NCI-H2081 (cell line): ENCODE measurements around the gene MYL5.
"Not testable (repeated sequence)": the region's sequence is repeated elsewhere in the genome, so short reads cannot be mapped to it uniquely, and the experiment has no call there.

Source experiments
- DNase-seq, 2 experiments: peaks; one replicate each; lab custom pipeline; 2025; lab: John Stamatoyannopoulos, UW

Gene MYL5

DNA sequence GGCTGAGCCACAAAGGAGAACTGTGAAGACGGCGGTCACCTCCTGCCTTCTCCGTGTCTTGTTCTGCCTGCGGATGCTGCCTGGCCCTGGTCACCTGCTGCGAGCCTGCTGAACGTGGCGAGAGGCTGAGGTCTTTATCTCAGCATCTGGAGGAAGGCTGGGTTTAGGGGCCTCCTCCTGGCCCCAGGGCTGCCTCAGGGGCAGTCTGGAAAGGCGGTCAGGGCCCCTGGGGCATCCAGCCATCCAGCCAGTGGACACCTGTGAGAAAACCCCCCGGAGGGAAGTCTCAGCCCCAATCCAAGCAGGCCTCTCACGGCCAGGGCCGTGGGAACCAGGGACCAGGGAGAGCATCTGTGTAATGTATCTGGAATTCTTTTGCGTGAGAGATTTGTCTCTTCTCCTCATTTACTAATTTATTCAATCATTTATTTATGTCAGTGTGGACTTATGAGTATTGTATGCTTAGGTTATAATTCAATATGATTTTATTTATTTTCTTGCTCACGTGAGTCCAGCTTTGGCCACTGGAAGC is 37.6 kb upstream of the MYL5 start:
- no peak for DNase-seq

DNA sequence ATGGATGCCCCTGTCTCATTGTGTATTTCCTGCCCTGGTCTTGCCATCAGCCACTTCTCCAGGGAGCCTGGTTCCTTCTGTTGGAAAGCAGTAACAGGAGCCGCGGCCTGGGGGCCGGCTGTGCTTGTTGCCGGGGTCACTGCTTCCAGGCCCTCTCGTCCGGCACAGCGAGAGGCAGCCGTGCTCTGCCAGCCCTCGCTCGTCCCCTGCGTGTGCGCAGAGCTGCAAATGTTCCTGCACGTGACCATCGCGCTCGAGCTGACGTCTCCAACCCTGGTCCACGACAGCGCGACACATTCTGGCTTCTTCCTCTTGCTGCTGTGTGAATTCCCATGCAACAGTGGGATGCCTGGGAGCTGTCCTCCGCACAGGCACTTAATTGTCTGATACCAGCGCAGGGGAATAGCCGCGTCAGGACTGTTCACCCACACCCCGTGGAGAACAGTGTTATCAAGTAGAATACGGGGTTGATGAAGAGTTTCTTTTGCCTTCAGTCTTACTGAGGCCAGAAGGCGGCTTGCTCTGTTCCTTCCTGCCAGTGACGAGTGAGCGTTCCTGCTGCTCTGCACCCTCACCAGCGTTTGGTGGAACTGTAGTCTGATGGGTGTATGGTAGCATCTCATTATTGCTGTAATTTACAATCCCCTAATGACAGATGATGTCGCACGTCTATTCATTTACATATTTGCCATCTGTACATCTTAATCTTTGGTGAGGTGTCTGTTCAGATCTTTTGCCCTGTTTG is 36.6 kb upstream of the MYL5 start:
- DNase-seq: no peak

DNA sequence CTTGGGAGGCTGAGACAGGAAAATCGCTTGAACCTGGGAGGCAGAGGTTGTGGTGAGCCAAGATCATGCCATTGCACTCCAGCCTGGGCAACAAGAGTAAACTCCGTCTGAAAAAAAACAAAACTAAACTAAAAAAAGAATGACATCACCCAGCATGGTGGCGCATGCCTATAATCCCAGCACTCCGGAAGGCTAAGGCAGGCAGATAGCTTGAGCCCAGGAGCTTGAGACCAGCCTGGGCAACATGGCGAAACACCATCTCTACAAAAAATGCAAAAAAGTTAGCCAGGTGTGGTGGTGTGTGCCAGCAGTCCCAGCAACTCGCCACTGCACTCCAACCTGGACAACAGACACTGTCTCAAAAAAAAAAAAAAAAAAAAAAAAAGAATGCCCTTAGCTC is 32.0 kb upstream of the MYL5 start:
- not testable (repeated sequence) for DNase-seq

DNA sequence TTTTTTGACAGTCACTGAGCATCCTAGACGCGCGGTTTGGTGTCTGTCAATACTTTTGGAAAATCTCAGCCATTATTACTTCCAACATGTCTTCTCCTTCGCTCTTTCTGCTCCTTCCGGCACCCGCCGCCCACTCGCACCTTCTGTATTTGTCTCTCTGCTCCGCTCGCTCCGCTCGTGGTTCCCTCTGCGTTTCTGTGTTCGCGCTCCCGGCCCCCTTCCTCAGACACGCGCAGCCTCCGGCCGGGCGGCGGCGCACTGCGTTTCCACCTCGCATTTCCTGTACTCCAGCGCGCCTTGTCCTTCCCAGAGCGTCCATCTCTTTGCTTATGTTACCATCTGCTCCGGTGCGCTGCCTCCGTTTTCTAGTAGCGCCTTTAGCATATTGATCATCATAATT is 27.9 kb upstream of the MYL5 start:
- no peak for DNase-seq

DNA sequence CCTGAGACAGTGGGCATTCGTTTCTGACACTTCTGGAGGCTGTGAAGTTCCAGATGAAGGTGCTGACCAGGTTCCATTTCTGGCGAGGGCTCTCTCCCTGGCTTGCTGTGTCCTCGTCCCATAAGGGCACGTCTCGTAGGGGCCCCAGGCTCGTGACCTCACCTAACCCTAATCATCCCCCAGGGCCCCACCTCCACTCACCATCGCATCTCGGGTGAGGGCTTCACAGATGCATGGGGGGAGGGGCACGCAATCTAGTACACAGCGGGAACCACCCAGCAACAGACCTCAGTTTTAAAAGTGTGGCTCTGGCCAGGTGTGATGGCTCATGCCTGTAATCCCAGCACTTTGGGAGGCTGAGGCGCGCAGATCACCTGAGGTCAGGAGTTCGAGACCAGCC is 26.9 kb upstream of the MYL5 start:
- no peak for DNase-seq

DNA sequence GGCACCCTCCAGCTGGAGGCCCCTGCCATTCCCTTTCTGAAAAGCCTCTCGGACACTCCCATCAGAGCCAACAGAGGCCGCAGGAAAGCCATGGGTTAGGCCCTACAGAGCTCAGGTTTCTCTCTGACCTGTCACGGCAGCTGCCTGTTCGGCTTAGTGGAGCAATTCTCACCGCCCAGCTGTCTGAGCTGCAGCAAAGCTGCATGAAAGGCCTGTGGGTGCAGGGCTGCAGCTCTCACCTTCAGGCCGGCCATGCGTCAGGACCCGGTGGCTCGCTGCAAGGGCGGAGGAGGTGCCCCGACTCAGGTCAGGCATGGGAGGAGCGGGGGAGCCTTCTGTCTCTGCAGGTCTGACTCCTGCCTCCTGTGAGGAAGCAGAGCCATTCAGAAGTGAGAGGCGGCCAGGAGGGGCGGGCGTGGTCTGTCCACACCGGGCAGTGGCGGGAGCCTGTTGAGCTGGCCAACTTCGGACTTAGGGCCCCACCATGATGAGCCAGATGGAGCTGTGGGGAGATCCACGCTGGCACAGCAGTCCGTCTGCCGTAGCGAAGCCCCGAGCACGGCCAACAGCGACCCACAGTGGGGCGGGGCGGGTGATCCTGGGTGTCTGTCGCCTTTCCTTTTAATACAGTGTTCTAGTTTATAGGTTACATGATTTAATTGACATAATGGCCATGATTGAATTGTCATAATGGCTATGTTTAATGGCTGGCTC is 25.6 kb upstream of the MYL5 start:
- DNase-seq: no peak

DNA sequence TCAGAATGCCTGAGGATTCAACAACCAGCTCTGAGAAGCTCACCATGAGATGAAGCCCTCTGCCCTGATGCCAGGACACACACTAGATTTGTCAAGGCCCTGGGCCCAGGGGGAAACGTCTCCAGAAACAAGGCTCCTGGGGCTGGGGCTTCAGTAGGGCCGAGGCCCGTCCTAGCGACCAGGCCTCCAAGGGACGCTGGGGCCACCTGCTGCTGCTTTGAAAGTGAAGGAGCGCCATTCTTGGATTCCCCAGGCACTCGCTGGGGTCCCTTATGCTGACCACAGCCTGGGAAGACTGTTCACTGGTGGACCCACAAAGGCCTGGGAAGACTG is 25.1 kb upstream of the MYL5 start:
- no peak for DNase-seq

DNA sequence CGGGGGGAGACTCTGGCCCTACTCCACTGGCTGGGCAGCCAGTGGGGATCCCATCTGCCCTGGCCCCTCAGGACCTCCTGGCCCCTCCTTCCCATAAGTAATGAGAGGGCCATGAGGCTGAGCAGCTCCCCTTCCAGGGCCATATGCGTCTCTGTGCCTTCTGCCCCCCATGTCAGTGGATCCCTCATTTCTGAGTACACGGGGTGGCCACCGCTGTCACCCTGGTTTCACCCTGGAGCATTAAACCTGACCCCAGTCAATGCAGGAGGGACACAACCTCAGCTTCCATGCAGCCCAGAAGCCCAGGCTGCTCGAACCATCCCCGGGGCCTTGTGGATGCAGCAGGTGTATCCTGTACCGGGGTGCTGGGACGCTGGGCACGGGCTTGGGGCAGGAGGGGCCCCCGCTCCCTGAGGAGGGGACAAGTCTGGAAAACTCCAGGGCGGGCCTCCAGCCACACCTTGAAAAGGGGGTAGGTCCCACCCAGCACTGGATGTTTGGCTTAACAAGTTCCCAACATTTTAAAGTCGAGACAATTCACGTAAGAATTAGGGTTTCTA is 24.5 kb upstream of the MYL5 start:
- no peak for DNase-seq

DNA sequence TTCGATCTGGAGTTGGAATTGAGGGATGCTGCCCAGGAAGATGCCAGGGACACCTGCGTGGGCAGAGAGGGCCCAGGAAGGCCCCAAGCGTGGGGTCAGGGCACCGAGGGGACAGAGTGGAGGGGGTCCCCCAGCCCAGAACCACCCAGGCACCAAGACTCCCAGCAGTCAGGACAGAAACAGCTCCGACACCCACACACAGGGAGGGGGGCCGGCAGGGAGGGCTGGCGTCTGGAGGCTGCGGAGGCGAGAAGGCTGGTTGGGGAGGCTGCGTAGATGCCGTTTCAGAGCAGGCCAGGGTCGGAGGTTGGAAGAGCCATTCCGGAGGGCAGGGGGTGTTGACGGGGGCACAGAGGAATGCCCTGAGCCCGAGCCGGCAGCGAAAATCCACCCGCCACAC is 23.9 kb upstream of the MYL5 start:
- no peak for DNase-seq

DNA sequence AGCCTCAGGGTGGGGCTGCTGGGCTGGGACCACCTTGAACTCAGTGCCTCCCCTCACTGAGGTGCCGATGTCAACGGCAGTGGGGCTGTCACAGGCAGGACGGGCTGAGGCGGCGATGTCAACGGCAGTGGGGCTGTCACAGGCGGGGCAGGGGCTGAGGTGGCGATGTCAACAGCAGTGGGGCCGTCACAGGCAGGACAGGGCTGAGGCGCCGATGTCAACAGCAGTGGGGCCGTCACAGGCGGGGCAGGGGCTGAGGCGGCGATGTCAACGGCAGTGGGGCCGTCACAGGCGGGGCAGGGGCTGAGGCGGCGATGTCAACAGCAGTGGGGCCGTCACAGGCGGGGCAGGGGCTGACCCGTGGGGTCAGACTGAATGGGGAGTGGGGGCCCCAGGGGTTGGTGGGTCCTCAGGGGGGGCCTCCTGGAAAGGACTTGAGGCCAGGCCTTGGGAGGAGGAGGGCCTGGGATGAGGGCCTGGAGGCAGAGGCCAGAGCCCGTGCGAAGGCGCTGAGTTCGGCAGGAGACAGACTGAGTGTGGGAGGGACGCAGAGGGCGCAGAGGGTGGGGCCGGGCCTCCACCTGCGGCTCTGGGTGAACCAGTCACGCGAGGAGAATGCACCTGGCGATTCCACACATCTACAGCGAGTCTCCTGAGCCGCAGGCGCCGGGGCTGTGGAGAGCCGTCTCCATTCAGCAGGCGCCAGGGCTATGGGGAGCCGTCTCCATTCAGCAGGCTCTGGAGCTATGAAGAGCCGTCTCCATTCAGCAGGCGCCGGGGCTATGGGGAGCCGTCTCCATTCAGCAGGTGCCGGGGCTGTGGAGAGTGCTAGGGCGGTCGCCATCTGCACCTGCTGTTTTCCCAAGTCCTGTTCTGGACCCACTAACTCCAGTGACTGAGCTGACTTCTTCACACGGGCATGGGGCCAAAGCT is 23.1 kb upstream of the MYL5 start:
- no peak for DNase-seq

DNA sequence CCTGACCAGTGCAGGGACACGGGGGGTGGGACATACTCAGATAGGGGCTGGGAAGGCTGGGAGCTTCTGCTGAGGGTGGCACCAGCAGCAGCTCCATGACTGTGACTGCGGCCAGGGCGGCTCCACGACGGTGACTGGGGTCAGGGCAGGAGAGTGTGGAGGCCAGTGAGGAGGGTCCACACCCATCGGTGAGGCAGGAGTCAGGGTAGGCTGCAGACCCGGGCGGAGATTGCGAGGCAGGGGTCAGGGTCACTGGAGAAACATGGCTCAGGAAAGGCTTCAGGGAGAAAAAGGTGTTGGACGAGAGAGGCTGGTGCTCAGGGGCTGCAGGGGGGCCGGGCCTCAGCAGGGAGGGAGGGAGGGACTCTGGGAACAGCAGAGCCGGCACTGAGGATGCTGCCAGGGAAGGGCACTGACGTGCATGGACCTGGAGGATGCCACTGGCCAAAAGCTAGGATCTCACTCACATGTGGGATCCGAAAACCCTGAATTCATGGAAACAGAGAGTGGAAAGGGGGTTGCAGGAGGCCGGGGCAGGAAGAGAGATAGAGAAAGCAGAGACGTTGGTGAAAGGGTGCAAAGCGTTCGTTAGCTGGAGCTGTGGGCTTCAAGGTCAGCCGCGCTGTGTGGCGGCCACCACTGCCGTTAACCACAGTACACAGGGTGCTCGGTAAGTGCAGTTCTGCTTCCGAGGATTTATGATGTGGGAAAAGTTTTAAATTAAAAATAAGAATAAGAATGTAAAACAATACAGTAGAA is 22.3 kb upstream of the MYL5 start:
- no peak for DNase-seq

DNA sequence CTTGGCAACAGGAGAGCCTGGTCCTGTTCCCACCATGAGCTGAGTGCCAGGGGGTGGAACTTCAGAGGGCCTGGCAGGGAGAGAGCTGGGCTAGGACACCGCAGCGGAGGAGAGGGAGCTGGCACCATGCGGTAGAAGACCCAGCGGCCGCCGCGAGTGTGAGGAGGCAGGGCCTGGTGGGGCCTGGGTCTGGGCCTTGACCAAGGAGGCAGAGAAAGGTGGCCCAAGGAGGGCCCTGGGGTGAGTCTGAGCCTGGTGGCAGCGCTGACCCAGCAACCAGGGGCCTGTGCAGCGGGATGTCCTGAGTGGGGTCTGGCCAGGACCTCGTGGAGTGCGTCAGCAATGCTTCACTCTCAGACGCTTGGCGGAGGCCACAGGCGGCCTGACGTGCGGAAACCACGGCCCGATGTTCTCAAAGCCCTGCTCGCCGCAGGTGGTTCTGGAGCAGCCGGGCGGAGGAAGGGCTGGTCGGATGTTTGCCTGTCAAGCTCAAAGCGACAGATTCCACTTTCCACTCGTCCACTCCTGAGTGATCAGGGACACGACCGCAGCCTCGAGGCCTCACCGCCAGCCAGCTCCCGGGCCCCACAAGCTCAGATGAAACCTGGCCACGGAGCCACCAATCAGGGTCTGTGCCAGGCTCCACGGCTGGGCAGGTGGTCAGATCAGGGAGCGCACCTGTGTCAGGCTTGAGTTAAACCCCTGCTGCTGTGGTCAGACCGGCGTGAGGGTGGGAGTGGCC is 21.1 kb upstream of the MYL5 start:
- no peak for DNase-seq

DNA sequence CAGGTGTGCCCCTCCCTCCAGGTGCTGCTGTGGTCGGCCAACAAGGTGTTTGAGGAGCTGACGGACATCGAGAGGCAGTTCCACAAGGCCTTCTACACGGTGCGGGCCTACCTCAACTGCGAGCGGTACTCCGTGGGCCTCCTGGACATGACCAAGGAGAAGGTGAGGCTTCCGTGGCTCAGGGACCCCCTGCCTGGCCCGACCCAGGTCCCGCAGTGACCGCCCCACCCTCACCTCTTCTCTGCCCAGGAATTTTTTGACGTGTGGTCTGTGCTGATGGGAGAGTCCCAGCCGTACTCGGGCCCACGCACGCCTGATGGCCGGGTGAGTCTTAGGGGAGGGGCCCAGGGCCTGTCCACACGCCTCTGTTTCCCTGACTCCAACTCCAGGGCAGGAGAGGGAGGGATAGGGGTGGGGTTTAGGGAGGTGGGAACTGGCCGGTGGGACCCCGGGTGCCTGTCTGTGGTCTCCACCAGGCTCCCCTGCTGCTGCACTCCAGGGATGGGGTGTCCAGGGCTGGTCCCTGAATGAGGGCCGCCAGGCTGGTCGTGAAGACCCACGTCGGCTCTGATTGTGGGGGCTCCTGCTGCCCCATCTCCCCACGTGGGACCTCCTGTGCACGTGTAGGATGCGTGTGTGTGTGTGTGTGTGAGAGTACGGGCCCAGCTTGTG is 20.4 kb upstream of the MYL5 start:
- DNase-seq: no peak

DNA sequence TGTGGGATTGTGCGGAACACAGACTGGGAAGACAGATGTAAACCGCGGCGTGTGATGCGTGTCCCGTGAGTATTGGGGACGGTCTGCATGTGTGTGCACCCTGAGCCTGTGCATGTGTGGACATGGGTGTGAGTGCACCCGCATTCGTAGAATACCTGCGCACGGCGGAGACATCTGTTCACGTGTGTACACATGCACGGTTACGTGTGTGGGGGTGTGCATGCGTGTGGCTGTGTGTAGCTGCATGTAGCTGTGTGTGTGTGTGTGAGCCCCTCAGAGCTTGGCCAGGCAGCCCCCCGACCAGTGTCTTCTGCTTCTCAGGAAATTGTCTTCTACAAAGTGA is 19.9 kb upstream of the MYL5 start:
- no peak for DNase-seq

DNA sequence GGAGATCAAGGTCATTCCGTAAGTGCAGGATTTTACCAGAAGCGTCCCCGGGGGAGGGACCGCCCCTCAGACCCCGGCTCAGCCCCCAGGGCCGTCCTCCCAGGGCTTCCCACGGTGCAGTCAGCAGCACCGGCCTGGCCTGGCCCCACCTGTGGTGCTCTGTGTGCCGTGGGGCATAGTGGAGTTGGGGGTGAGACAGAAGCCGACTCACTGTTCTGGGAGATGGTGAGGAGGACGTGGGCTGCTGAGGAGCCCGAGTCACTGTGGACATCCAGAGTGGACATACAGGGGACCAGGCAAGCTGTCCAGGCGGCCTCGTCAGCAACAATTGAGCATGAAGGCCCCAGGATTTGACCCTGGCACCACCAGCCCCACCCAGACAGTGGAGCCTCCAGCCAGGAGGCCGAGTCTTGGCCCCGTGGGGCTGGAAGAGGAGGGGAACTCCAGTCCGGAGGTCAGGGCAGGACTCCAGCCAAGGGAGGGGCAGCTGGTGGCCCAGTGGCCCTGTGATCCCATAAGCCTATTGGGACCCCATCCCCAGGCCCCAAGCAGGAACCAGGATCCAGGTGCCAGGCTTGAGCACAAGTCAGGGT is 19.4 kb upstream of the MYL5 start:
- DNase-seq: no peak

DNA sequence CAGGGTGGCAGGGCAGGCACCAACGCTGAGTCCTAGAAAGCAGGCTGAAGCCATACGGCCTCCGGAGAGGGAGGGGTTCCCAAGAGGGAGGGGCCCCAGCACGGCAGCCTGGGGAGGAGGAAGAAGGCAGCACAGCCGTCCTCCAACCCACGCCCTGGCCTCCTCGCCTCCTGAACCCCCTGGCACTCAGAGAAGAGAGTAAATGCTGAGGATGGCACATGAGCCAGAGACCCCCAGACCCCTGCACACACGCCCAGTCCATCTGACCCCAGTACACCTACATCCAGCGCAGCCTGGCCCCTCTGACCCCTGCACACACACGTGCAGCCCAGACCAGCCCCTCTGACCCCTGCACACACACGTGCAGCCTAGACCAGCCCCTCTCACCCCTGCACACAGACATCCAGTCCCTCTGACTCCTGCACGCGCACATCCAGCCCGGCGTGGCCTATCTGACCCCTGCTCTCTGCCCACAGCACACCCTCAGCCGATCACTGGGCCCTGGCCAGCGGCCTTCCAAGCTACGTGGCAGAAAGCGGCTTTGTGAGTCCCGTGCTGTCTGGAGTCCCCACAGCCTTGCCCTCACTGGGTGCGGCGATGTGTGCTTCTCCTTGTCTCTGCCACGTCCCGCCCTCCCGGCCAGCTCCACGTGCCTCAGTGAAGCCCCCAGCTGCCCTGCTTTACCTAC is 18.7 kb upstream of the MYL5 start:
- DNase-seq: no peak

DNA sequence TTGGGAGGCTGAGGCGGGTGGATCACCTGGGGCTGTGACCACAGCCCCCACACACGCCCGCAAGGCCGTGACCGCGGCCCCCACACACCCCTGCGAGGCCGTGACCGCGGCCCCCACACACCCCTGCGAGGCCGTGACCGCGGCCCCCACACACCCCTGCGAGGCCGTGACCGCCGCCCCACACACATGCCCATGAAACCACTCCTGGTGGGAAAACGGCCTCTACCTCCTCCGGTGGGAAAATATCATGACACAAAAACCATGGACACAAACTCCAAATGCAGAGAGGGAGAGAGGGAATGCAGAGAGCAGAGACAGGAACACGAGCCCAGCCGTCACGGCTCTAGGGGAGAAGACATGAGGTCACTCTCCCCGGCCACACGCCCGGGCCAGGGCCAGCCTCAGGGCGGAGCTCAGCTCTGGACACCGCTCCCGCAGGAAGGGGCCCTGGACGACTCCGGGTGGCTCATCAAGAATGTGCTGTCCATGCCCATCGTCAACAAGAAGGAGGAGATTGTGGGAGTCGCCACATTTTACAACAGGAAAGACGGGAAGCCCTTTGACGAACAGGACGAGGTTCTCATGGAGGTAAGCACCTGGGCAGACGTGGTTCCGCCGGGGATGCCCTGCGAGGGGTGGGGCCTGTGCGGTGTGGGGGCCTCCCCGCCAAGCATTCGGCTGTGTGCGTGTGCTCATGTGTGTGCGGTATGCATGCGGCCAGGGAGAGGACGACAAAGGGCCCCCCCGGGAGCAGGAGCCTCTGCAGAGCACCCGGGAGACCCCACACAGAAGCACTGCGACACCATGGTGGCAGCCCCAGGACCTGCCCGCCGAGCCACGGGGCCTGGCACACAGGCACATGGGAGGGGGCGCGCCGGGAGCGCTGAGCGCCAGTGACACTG is 17.7 kb upstream of the MYL5 start:
- no peak for DNase-seq

DNA sequence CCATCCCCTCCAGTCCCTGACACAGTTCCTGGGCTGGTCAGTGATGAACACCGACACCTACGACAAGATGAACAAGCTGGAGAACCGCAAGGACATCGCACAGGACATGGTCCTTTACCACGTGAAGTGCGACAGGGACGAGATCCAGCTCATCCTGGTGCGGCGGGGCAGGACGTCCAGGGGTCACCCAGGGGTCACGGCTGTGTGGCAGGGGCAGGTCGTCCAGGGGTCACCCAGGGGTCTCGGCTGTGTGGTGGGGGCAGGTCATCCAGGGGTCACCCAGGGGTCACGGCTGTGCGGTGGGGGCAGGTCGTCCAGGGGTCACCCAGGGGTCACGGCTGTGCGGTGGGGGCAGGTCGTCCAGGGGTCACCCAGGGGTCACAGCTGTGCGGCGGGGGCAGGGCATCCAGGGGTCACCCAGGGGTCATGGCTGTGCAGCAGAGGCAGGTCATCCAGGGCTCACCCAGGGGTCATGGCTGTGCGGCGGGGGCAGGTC is 17.0 kb upstream of the MYL5 start:
- no peak for DNase-seq
